Stomach (tissue), 4 donors: ENCODE data around the gene UNC5A.

Source experiments
- EP300 ChIP-seq: sonication (generic); formaldehyde crosslinking; IDR thresholded peaks from one replicate; pipeline ENCODE4 v1.6.1; 2017; ENCODE audit warnings: antibody characterized with exemption
- POLR2AphosphoS5 ChIP-seq, 3 donors: sonication (generic); formaldehyde crosslinking; IDR thresholded peaks; one replicate each; pipeline ENCODE4 v1.6.1; 2016; ENCODE audit warnings: antibody characterized with exemption in 3 of 3
- TF ChIP-seq, protein P1 (sequence below), 7 experiments: fragments of 450-650 bp in 4 of 7; fragments of 200-600 bp in 3 of 7; sonication (generic) in 3 of 7; IDR thresholded peaks; one replicate each; pipeline ENCODE4 v1.5.1; 2016 to 2019; ENCODE audit warnings: antibody characterized with exemption in 7 of 7, control low read depth in 2 of 7, mild to moderate bottlenecking in 1 of 7

DNA sequence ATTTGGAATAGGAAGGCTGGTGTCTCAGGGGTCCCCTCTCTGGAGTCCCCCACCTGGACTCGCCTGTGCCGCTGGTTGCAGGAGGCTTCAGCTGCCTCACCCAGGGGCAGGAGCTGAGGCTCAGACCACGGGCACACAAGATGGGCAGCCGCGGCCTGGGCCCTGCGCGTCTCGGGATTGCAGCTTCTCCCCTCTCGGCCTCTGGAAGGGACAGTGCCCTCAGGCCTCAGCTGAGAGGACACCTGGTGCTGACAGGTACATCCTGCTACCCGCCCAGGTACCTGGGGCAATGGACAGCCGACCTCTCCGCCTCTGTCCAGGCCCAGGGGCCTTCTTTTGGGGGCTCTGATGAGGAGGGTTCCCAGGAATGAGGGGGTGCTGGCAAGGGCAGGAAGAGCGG is 38.3 kb downstream of the UNC5A start:
- TF ChIP-seq, protein P1, sequence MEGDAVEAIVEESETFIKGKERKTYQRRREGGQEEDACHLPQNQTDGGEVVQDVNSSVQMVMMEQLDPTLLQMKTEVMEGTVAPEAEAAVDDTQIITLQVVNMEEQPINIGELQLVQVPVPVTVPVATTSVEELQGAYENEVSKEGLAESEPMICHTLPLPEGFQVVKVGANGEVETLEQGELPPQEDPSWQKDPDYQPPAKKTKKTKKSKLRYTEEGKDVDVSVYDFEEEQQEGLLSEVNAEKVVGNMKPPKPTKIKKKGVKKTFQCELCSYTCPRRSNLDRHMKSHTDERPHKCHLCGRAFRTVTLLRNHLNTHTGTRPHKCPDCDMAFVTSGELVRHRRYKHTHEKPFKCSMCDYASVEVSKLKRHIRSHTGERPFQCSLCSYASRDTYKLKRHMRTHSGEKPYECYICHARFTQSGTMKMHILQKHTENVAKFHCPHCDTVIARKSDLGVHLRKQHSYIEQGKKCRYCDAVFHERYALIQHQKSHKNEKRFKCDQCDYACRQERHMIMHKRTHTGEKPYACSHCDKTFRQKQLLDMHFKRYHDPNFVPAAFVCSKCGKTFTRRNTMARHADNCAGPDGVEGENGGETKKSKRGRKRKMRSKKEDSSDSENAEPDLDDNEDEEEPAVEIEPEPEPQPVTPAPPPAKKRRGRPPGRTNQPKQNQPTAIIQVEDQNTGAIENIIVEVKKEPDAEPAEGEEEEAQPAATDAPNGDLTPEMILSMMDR (IDR thresholded peaks at IDR 0.05) = no peak
- TF ChIP-seq EP300 (no peak), POLR2AphosphoS5 (IDR thresholded peaks at IDR 0.05) (no peak)
